Activated naive CD4-positive, alpha-beta T cell treated with anti-CD3 and anti-CD28 coated beads, Interleukin-2, amount 50 U/mL, for 72 hours (primary cell): Measurements from ENCODE around the gene HSPG2. TPM values are rescaled to one million over a fixed set of nuclear protein-coding genes. Genes with fewer than 3 reads are reported as not detected.

Experiments used
- ATAC-seq, 2 donors: fragments of 150-1000 bp; cut with Tn5 transposase; 2 replicates each; pipeline ENCODE4 v1.10.0; 2021; ENCODE audit warnings: mild to moderate bottlenecking in 2 of 2, moderate library complexity in 2 of 2
- DNase-seq, 2 donors: peaks; one replicate each; pipeline ENCODE4 v3.0.0; 2021 to 2022; ENCODE audit warnings: low spot score in 2 of 2
- H3K27ac Mint-ChIP-seq, 2 donors: one replicate each; pipeline ENCODE4 v1.8.0; 2022; ENCODE audit warnings: mild to moderate bottlenecking in 2 of 2, mixed read lengths in 2 of 2
- H3K36me3 Mint-ChIP-seq, 2 donors: one replicate each; pipeline ENCODE4 v1.8.0; 2022; ENCODE audit warnings: mixed read lengths in 2 of 2
- H3K9me3 Mint-ChIP-seq, 2 donors: one replicate each; pipeline ENCODE4 v1.8.0; 2022; ENCODE audit warnings: mixed read lengths in 2 of 2
- total RNA-seq, 2 donors: library from RNA; stranded (reverse); gene quantifications; one replicate each; pipeline ENCODE4 v1.2.3, GENCODE V29; 2022

HSPG2 gene
- total RNA-seq, 2 donors from 2014 or later, result 9.2 to 37.3 TPM

GRCh38 chr1:21884456-21885235 lies 52.5 kb downstream of the HSPG2 start:
- Mint-ChIP-seq H3K36me3 (no peaks in the 10 kb centered on the region), H3K27ac (no peak overlapping the region), H3K9me3 (no peaks in the 10 kb centered on the region)
- DNase-seq, result no peak
- no peak for ATAC-seq

- no peaks in the 10 kb centered on the region for H3K9me3 Mint-ChIP-seq
- no peak for ATAC-seq
These were observed 54.2 kb downstream of the HSPG2 start for GRCh38 chr1:21882721-21883415.

GRCh38 chr1:21881250-21881649 lies 55.9 kb downstream of the HSPG2 start:
- DNase-seq (no peak), ATAC-seq (no peak)
- Mint-ChIP-seq H3K27ac (no peak overlapping the region), H3K9me3 (no peaks in the 10 kb centered on the region), H3K36me3 (no peaks in the 10 kb centered on the region)

More at GRCh38 chr1:21882721-21883415, 54.2 kb downstream of the HSPG2 start:
- no peak overlapping the region for H3K27ac Mint-ChIP-seq
- DNase-seq, result no peak
- H3K36me3 Mint-ChIP-seq, result no peaks in the 10 kb centered on the region

GRCh38 chr1:21880619-21880970 lies 56.5 kb downstream of the HSPG2 start:
- H3K9me3 Mint-ChIP-seq, result no peaks in the 10 kb centered on the region
- H3K36me3 Mint-ChIP-seq, result no peaks in the 10 kb centered on the region
- ATAC-seq, result no peak
- no peak overlapping the region for H3K27ac Mint-ChIP-seq
- no peak for DNase-seq

GRCh38 chr1:21879928-21880618 lies 57.0 kb downstream of the HSPG2 start:
- DNase-seq, result no peak
- no peak overlapping the region for H3K27ac Mint-ChIP-seq

GRCh38 chr1:21878840-21879478 lies 58.2 kb downstream of the HSPG2 start:
- no peak overlapping the region for H3K27ac Mint-ChIP-seq
- ATAC-seq, result no peak
- H3K9me3 Mint-ChIP-seq, result no peaks in the 10 kb centered on the region
- no peak for DNase-seq
- H3K36me3 Mint-ChIP-seq, result no peaks in the 10 kb centered on the region

More at GRCh38 chr1:21879928-21880618, 57.0 kb downstream of the HSPG2 start:
- H3K9me3 Mint-ChIP-seq, result no peaks in the 10 kb centered on the region
- no peaks in the 10 kb centered on the region for H3K36me3 Mint-ChIP-seq
- ATAC-seq, result no peak

GRCh38 chr1:21878009-21878773 lies 58.9 kb downstream of the HSPG2 start:
- H3K36me3 Mint-ChIP-seq, result no peaks in the 10 kb centered on the region
- DNase-seq (no peak), ATAC-seq (no peak)
- H3K27ac Mint-ChIP-seq, result no peak overlapping the region
- no peaks in the 10 kb centered on the region for H3K9me3 Mint-ChIP-seq

GRCh38 chr1:21876267-21876666 lies 60.8 kb downstream of the HSPG2 start:
- no peaks in the 10 kb centered on the region for H3K9me3 Mint-ChIP-seq
- ATAC-seq, result no peak
- no peak overlapping the region for H3K27ac Mint-ChIP-seq
- DNase-seq, result no peak
- no peaks in the 10 kb centered on the region for H3K36me3 Mint-ChIP-seq

GRCh38 chr1:21875621-21876063 lies 61.5 kb downstream of the HSPG2 start:
- Mint-ChIP-seq H3K27ac (no peak overlapping the region), H3K9me3 (no peaks in the 10 kb centered on the region), H3K36me3 (no peaks in the 10 kb centered on the region)
- DNase-seq (no peak), ATAC-seq (no peak)

GRCh38 chr1:21874778-21875547 lies 62.1 kb downstream of the HSPG2 start:
- no peaks in the 10 kb centered on the region for H3K36me3 Mint-ChIP-seq
- H3K9me3 Mint-ChIP-seq, result no peaks in the 10 kb centered on the region
- ATAC-seq (no peak), DNase-seq (no peak)
- H3K27ac Mint-ChIP-seq, result no peak overlapping the region

GRCh38 chr1:21874328-21874727 lies 62.8 kb downstream of the HSPG2 start:
- DNase-seq (no peak), ATAC-seq (no peak)
- Mint-ChIP-seq H3K27ac (no peak overlapping the region), H3K9me3 (no peaks in the 10 kb centered on the region), H3K36me3 (no peaks in the 10 kb centered on the region)

GRCh38 chr1:21873761-21874160 lies 63.3 kb downstream of the HSPG2 start:
- DNase-seq, result no peak
- ATAC-seq, result no peak
- H3K27ac Mint-ChIP-seq, result no peak overlapping the region
- H3K36me3 Mint-ChIP-seq, result no peaks in the 10 kb centered on the region
- no peaks in the 10 kb centered on the region for H3K9me3 Mint-ChIP-seq

GRCh38 chr1:21873174-21873573 lies 63.9 kb downstream of the HSPG2 start:
- H3K36me3 Mint-ChIP-seq, result no peaks in the 10 kb centered on the region
- no peak for ATAC-seq
- no peaks in the 10 kb centered on the region for H3K9me3 Mint-ChIP-seq
- DNase-seq, result no peak
- H3K27ac Mint-ChIP-seq, result no peak overlapping the region

GRCh38 chr1:21872445-21873079 lies 64.5 kb downstream of the HSPG2 start:
- no peaks in the 10 kb centered on the region for H3K36me3 Mint-ChIP-seq
- ATAC-seq (no peak), DNase-seq (no peak)
- H3K9me3 Mint-ChIP-seq, result no peaks in the 10 kb centered on the region
- H3K27ac Mint-ChIP-seq, result no peak overlapping the region

GRCh38 chr1:21871943-21872342 lies 65.2 kb downstream of the HSPG2 start:
- no peaks in the 10 kb centered on the region for H3K36me3 Mint-ChIP-seq
- no peak for ATAC-seq

More at GRCh38 chr1:21871943-21872342, 65.2 kb downstream of the HSPG2 start:
- Mint-ChIP-seq H3K27ac (no peak overlapping the region), H3K9me3 (no peaks in the 10 kb centered on the region)
- DNase-seq, result no peak
